Smooth muscle cell (in vitro differentiated cells): ENCODE data around the gene NOC2L. TPM values are rescaled to one million over a fixed set of nuclear protein-coding genes. Genes with fewer than 3 reads are reported as not detected.
"Not testable (repeated sequence)": the region's sequence is repeated elsewhere in the genome, so short reads cannot be mapped to it uniquely, and the experiment has no call there.

Experiments
- DNase-seq: peaks from one replicate; lab custom pipeline; 2025; ENCODE audit not compliant: unreplicated experiment; lab: John Stamatoyannopoulos, UW
- H2AFZ ChIP-seq: fragments of 200-600 bp; sonication (generic); 2 replicates; pipeline ENCODE4 v1.6.0; 2016; ENCODE audit warnings: antibody characterized with exemption, low read depth, mild to moderate bottlenecking
- H3F3A ChIP-seq: fragments of 200-600 bp; sonication (generic); 2 replicates; pipeline ENCODE4 v1.6.0; 2017; ENCODE audit warnings: antibody characterized with exemption, low read depth
- H3K27ac ChIP-seq: fragments of 200-600 bp; sonication (generic); 2 replicates; pipeline ENCODE4 v1.5.1; 2016; ENCODE audit warnings: low read depth, mild to moderate bottlenecking
- H3K27me3 ChIP-seq: fragments of 200-600 bp; sonication (generic); 2 replicates; pipeline ENCODE4 v1.6.1; 2016; ENCODE audit warnings: low read depth, mild to moderate bottlenecking
- H3K36me3 ChIP-seq: fragments of 200-600 bp; sonication (generic); 2 replicates; pipeline ENCODE4 v1.5.1; 2016; ENCODE audit warnings: low read depth
- H3K4me1 ChIP-seq: fragments of 200-600 bp; sonication (generic); 2 replicates; pipeline ENCODE4 v1.5.1; 2016; ENCODE audit warnings: low read depth
- H3K4me2 ChIP-seq: fragments of 200-600 bp; sonication (generic); 2 replicates; pipeline ENCODE4 v1.6.0; 2016; ENCODE audit warnings: mild to moderate bottlenecking
- H3K4me3 ChIP-seq: fragments of 200-600 bp; sonication (generic); 2 replicates; pipeline ENCODE4 v1.5.1; 2016; ENCODE audit warnings: mild to moderate bottlenecking
- H3K79me2 ChIP-seq: fragments of 200-600 bp; sonication (generic); 2 replicates; pipeline ENCODE4 v1.6.0; 2016; ENCODE audit warnings: low read depth, mild to moderate bottlenecking
- H3K9ac ChIP-seq: fragments of 200-600 bp; sonication (generic); 2 replicates; pipeline ENCODE4 v1.6.0; 2016; ENCODE audit warnings: low read depth
- H3K9me3 ChIP-seq: fragments of 200-600 bp; sonication (generic); replicated peaks from 2 replicates; pipeline ENCODE4 v1.5.1; 2016; ENCODE audit warnings: low read depth
- H4K20me1 ChIP-seq: fragments of 200-600 bp; sonication (generic); 2 replicates; pipeline ENCODE4 v1.6.0; 2016; ENCODE audit warnings: low read depth
- WGBS: methylation state at CpG from one replicate; pipeline ENCODE4 v1.1.7; 2016; ENCODE audit warnings: low lambda C conversion rate; 5-methylcytosine and 5-hydroxymethylcytosine counted together
- polyA plus RNA-seq: library from polyadenylated mRNA; unstranded; fragments of >200 nt; fragmentation: Nextera tagmentation; extraction: Ambion mirVana; gene quantifications from 2 replicates; pipeline ENCODE4 v1.2.1, GENCODE V29; 2016
- total RNA-seq: library from RNA; depleted of rRNA; stranded (reverse); fragments of >200 nt; gene quantifications from 2 replicates; pipeline ENCODE4 v1.2.3, GENCODE V29; 2014
- TF ChIP-seq, protein P1 (sequence below): fragments of 200-600 bp; sonication (generic); IDR thresholded peaks from 2 replicates; pipeline ENCODE4 v1.5.1; 2017; ENCODE audit warnings: borderline replicate concordance, mild to moderate bottlenecking, antibody characterized with exemption; ENCODE audit not compliant: insufficient read depth, poor library complexity, severe bottlenecking

Gene NOC2L
- total and polyA plus RNA-seq, 2 experiments from 2014 or later, result 38.9 to 64.0 TPM

DNA sequence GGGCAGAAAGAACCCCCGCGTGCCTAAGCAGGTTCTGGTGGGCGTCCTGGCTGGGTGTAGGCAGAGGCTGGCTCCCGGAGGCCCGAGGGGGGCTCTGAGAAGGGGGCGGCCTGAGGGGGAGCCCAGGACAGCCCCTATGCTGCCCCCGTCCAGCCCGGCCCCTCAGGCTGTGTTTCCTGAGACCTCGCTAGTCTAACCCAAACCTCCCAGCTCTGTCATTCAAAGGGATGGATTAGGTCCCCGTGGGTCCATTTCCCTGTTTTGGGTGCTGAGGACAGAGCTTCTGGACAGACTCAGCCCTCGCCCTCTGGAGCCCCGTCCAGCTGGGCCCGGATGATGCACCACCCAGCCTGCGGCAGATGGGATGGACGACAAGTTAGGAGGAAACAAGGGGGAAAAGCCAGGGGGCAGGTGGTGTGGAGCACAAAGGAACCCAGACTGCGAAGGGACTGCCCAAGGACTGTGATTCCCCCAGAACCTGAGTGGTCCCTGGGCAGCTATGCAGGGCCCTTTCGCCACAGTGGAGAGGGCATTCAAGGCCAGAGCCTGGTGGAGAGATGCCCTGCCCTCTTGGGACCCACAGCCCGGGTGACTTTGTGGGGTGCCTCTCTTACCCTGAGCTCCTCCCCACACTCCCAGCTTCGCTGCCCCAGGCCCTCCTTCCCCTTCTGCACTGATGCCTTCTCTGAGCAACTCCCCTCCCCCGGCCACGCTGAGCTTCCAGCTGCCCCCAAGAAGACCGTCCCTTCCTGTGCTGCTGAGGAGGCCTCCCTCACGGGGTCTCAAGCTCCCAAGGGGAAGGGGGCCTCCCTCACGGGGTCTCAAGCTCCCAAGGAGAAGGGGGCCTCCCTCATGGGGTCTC, 38.0 kb upstream of the NOC2L start:
- Histone ChIP-seq H4K20me1 (peaks cover 20% of the 10 kb centered on the region), H3K9ac (no peak overlapping the region), H3K27ac (no peak overlapping the region), H3K27me3 (no peaks in the 10 kb centered on the region), H3F3A (no peaks in the 10 kb centered on the region), H2AFZ (no peak overlapping the region), H3K79me2 (peaks cover 3% of the 10 kb centered on the region), H3K9me3 (no peaks in the 10 kb centered on the region), H3K4me3 (no peak overlapping the region), H3K4me2 (no peak overlapping the region), H3K4me1 (peaks cover 4% of the 10 kb centered on the region), H3K36me3 (no peaks in the 10 kb centered on the region)
- TF ChIP-seq, protein P1, sequence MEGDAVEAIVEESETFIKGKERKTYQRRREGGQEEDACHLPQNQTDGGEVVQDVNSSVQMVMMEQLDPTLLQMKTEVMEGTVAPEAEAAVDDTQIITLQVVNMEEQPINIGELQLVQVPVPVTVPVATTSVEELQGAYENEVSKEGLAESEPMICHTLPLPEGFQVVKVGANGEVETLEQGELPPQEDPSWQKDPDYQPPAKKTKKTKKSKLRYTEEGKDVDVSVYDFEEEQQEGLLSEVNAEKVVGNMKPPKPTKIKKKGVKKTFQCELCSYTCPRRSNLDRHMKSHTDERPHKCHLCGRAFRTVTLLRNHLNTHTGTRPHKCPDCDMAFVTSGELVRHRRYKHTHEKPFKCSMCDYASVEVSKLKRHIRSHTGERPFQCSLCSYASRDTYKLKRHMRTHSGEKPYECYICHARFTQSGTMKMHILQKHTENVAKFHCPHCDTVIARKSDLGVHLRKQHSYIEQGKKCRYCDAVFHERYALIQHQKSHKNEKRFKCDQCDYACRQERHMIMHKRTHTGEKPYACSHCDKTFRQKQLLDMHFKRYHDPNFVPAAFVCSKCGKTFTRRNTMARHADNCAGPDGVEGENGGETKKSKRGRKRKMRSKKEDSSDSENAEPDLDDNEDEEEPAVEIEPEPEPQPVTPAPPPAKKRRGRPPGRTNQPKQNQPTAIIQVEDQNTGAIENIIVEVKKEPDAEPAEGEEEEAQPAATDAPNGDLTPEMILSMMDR, result no peak
- no peak for DNase-seq
- WGBS, result 73% methylated on average over 16 of the region's 24 CpGs

DNA sequence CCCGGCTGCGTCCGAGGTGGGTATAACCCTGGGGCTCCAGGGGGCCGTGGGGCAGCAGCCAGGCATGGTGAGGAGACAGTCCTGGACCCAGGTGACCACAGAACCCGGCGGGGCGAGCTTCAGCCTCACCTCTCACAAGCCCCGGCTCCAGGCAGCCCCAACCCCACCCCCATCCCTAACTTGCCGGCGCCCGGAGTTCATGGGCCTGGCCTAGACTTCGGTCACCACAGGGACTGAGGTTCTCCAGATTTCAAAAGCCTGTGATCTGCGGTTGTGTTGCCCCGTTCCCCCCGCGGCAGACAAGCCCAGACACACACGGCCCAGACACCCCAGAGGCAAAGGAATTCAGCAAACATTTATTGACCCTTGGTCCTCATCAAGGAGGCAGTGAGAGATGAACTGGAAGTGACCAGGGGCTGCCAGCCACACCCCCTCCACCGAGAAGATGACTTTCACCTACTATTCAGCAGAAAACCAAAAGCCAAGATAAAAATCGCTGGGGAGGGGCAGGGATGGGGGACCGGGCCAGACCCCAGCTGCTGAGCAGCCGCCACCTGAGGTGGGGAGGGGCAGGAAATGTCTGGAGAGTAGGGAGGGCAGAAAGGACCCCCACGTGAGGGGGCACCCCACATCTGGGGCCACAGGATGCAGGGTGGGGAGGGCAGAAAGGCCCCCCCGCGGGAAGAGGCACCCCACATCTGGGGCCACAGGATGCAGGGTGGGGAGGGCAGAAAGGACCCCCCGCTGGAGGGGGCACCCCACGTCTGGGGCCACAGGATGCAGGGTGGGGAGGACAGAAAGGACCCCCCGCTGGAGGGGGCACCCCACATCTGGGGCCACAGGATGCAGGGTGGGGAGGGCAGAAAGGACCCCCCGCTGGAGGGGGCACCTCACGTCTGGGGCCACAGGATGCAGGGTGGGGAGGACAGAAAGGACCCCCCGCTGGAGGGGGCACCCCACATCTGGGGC, 36.9 kb upstream of the NOC2L start:
- no peak for DNase-seq
- H3K9ac ChIP-seq, result no peak overlapping the region
- H3K27ac ChIP-seq, result no peak overlapping the region

DNA sequence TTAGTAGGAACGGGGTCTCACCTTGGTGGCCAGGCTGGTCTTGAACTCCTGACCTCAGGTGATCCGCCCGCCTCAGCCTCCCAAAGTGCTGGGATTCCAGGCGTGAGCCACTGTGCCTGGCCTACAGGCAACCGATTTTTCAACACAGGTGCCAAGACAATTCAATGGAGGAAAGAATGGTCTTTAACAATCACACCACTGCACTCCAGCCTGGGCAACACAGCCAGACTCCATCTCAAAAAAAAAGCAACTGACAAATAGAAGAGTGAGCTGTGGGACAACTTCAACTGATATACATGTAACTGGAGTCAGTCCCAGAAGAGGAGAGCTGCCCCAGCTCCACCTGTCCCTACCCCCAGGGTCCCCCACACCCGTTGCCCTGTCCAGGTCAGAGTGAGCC, 35.5 kb upstream of the NOC2L start:
- H3K9ac ChIP-seq, result not testable (repeated sequence)

More for the DNA sequence above, 36.9 kb upstream of the NOC2L start:
- no peaks in the 10 kb centered on the region for H3F3A ChIP-seq
- 64% methylated on average over 20 of the region's 30 CpGs for WGBS
- no peak overlapping the region for H2AFZ ChIP-seq
- H4K20me1 ChIP-seq, result peaks cover 18% of the 10 kb centered on the region
- no peak overlapping the region for H3K4me3 ChIP-seq
- no peaks in the 10 kb centered on the region for H3K27me3 ChIP-seq
- peaks cover 4% of the 10 kb centered on the region for H3K4me1 ChIP-seq
- no peaks in the 10 kb centered on the region for H3K9me3 ChIP-seq
- H3K79me2 ChIP-seq, result peaks cover 3% of the 10 kb centered on the region
- no peak overlapping the region for H3K4me2 ChIP-seq
- TF ChIP-seq, protein P1, result no peak
- H3K36me3 ChIP-seq, result no peaks in the 10 kb centered on the region

DNA sequence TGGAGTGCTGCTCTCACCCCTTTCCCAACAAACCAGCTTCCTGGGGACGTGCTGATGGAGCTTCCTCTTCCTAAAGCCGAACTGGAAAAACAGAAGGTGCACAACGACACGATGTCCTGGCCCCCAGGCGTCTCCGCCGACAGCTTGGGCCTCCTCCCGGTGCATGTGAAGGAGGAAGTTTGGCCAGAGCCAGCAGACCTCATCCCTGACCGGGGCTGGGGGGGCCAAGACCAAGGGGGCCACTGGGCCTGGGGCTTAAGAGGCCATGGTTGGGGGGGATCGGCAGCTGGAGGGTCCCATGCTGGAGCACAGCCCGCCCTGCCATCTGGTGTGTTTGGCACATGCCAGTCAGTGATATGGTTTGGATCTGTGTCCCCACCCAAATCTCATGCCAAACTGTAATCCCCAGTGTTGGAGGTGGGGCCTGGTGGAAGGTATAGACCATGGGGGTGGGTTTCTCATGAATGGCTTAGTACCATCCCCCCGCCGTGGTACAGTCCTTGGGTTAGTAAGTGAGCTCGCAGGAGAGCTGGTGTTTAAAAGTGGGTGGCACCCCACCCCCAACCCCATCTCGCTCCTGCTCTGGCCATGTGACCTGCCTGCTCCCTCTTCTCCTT, 34.4 kb upstream of the NOC2L start:
- peaks cover 4% of the 10 kb centered on the region for H3K4me1 ChIP-seq
- 84% methylated on average over 15 of the region's 15 CpGs for WGBS
- H3K4me2 ChIP-seq, result no peak overlapping the region
- H3K27me3 ChIP-seq, result no peaks in the 10 kb centered on the region
- no peak overlapping the region for H2AFZ ChIP-seq
- H3K9ac ChIP-seq, result no peak overlapping the region
- H3K79me2 ChIP-seq, result no peaks in the 10 kb centered on the region
- no peaks in the 10 kb centered on the region for H3F3A ChIP-seq
- no peaks in the 10 kb centered on the region for H3K36me3 ChIP-seq
- H4K20me1 ChIP-seq, result peaks cover 18% of the 10 kb centered on the region
- no peak overlapping the region for H3K4me3 ChIP-seq
- no peaks in the 10 kb centered on the region for H3K9me3 ChIP-seq
- TF ChIP-seq, protein P1, result no peak
- H3K27ac ChIP-seq, result no peak overlapping the region
- no peak for DNase-seq

More for the DNA sequence above, 35.5 kb upstream of the NOC2L start:
- not testable (repeated sequence) for H3K4me2 ChIP-seq, H3K79me2 ChIP-seq, H2AFZ ChIP-seq, H3K36me3 ChIP-seq, H3F3A ChIP-seq, H3K4me3 ChIP-seq, H3K27ac ChIP-seq, H3K9me3 ChIP-seq, DNase-seq, H3K27me3 ChIP-seq, H3K4me1 ChIP-seq
- peaks cover 18% of the 10 kb centered on the region for H4K20me1 ChIP-seq
- WGBS, result 92% methylated on average over 6 of the region's 6 CpGs
